Measurements from ENCODE around the gene KCNA3.

DNA sequence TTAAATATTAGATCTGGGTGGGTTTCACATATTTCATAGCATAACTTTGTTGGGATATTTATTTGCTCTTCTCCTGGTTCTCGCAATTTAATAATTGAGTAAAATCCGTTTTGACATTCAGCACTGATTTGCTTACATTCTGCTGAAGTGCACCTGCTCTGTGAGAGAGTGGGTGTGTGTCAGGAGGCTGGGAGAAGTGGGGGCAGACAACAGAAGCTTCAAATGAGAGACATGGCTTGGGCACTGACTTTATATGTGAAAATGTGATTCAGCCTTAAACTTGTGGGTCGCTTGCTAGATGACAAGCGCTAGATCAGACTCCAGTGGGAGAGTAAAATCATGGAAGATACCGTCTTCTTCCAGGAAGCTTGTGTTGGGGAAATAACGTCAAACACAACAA, 36.2 kb downstream of the KCNA3 start:
- no peak for TF ChIP-seq POLR2A (IDR thresholded peaks at IDR 0.05)
- TF ChIP-seq, protein P1, sequence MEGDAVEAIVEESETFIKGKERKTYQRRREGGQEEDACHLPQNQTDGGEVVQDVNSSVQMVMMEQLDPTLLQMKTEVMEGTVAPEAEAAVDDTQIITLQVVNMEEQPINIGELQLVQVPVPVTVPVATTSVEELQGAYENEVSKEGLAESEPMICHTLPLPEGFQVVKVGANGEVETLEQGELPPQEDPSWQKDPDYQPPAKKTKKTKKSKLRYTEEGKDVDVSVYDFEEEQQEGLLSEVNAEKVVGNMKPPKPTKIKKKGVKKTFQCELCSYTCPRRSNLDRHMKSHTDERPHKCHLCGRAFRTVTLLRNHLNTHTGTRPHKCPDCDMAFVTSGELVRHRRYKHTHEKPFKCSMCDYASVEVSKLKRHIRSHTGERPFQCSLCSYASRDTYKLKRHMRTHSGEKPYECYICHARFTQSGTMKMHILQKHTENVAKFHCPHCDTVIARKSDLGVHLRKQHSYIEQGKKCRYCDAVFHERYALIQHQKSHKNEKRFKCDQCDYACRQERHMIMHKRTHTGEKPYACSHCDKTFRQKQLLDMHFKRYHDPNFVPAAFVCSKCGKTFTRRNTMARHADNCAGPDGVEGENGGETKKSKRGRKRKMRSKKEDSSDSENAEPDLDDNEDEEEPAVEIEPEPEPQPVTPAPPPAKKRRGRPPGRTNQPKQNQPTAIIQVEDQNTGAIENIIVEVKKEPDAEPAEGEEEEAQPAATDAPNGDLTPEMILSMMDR (IDR thresholded peaks at IDR 0.05) = no peak
